K562 (cell line): ENCODE measurements around the gene RPE65. TPM values are rescaled to one million over a fixed set of nuclear protein-coding genes. Genes with fewer than 3 reads are reported as not detected.

Source experiments
- HDAC1 ChIP-seq, 2 experiments: fragments of 450-650 bp; IDR thresholded peaks; 2 replicates each; pipeline ENCODE4 v1.6.1; 2016 to 2017; ENCODE audit warnings: inconsistent platforms in 1 of 2, mild to moderate bottlenecking in 1 of 2, moderate library complexity in 1 of 2
- ZNF316 ChIP-seq: fragments of 450-650 bp; IDR thresholded peaks from 2 replicates; pipeline ENCODE4 v1.6.1; 2016
- ZNF79 ChIP-seq: fragments of 250-450 bp; sonication (Bioruptor Pico); IDR thresholded peaks from 2 replicates; pipeline ENCODE4 v1.4.0; 2020; ENCODE audit warnings: low read depth, mild to moderate bottlenecking, moderate library complexity
- polyA plus RNA-seq, 8 experiments: library from polyadenylated mRNA; depleted of rRNA in 4 of 8; stranded (reverse) in 5 of 8; unstranded in 3 of 8; fragments of >200 nt; fragmentation: Nextera tagmentation in 2 of 8; fragmentation: Illumina TruSeq in 1 of 8; extraction: Ambion mirVana in 2 of 8; extraction: Trizol in 1 of 8; gene quantifications; 2 replicates each; pipeline versions ENCODE4 v1.2.1 to v1.2.3, GENCODE V29; 2011 to 2014; ENCODE audit warnings: inconsistent platforms in 1 of 8, missing spikeins in 1 of 8
- small RNA-seq: library from RNA; depleted of rRNA; stranded (forward); fragments of <200 nt; gene quantifications from one replicate; pipeline ENCODE3, GENCODE V24; 2014
- total RNA-seq, 7 experiments: library from RNA; depleted of rRNA in 6 of 7; stranded (reverse); fragments of >200 nt in 6 of 7; fragmentation: Illumina TruSeq in 2 of 7; extraction: Trizol in 2 of 7; gene quantifications; 2 replicates each; pipeline versions ENCODE4 v1.2.1 to v1.2.3, GENCODE V29; 2011 to 2021; ENCODE audit warnings: low replicate concordance in 1 of 7
- TF ChIP-seq, protein P1 (sequence below): sonication (generic); formaldehyde crosslinking; IDR thresholded peaks from 2 replicates; pipeline ENCODE4 v1.8.0; 2022; ENCODE audit warnings: missing genetic modification reagents, mild to moderate bottlenecking, borderline replicate concordance

Gene RPE65
- total and polyA plus RNA-seq, 9 of the 15 experiments (the other 6 are each of a cell fraction or from before 2014, with no cell fraction given), result 0.14 TPM; not detected in 8

DNA sequence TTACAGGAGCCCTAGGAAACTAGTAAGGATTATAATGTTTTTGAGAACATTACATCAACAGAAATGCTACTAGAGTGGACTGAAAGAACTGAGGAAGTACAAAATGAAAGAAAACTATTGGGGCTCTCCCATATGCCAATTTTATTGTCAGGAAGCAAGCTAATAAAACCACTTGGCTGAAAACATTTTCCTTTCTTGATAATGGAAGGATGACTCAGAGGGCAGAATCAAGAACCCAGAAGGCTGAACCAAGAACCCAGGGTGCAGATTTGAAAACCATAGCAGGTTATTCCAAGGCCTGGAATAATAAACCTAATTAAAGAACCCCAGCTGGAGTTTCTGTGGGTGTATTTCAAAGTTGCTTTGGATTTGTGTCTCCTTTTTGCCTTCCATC is 70.7 kb downstream of the RPE65 start (continued):
- TF ChIP-seq, protein P1, sequence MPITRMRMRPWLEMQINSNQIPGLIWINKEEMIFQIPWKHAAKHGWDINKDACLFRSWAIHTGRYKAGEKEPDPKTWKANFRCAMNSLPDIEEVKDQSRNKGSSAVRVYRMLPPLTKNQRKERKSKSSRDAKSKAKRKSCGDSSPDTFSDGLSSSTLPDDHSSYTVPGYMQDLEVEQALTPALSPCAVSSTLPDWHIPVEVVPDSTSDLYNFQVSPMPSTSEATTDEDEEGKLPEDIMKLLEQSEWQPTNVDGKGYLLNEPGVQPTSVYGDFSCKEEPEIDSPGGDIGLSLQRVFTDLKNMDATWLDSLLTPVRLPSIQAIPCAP, result no peak
- TF ChIP-seq ZNF79 (CRISPR knock-in tag) (no peak), HDAC1 (IDR thresholded peaks at IDR 0.05) (no peak), ZNF316 (no peak)

Small RNA genes within 50 kb of the gene (small RNA-seq; reads per million reads assigned to genes)
- not detected for gene AL139413.1

Other genes with a start within 250 kb of the RPE65 start
- not detected in 2 replicates for gene WLS, start 217.4 kb downstream of the RPE65 start, total RNA-seq (2014; rRNA removed)
- not detected in 2 replicates for gene WLS, start 217.4 kb downstream of the RPE65 start, total RNA-seq (2014; rRNA removed; fragmentation: Illumina TruSeq; extraction: Trizol)
- gene WLS, start 217.4 kb downstream of the RPE65 start, total RNA-seq (2015; rRNA removed; fragmentation: Illumina TruSeq; extraction: Trizol), result not detected in 2 replicates
- gene WLS, start 217.4 kb downstream of the RPE65 start, total RNA-seq (2021), result 0.47 and 0.56 TPM in 2 replicates
- not detected in 2 replicates for gene WLS, start 217.4 kb downstream of the RPE65 start, polyA plus RNA-seq (2011; rRNA removed)
- gene WLS, start 217.4 kb downstream of the RPE65 start, polyA plus RNA-seq (2014; fragmentation: Illumina TruSeq; extraction: Trizol), result not detected in 2 replicates
- not detected for gene WLS, start 217.4 kb downstream of the RPE65 start, polyA plus RNA-seq (2014; fragmentation: Nextera tagmentation; extraction: Ambion mirVana)
- gene WLS, start 217.4 kb downstream of the RPE65 start, polyA plus RNA-seq (2014; rRNA removed), result not detected in 2 replicates
- 13.3 and 17.8 TPM in 2 replicates for gene DEPDC1, start 47.1 kb upstream of the RPE65 start, total RNA-seq (2014; rRNA removed)
- 28.3 and 35.2 TPM in 2 replicates for gene DEPDC1, start 47.1 kb upstream of the RPE65 start, total RNA-seq (2014; rRNA removed; fragmentation: Illumina TruSeq; extraction: Trizol)
- gene DEPDC1, start 47.1 kb upstream of the RPE65 start, total RNA-seq (2015; rRNA removed; fragmentation: Illumina TruSeq; extraction: Trizol), result 19.3 and 22.8 TPM in 2 replicates
- 24.0 and 25.2 TPM in 2 replicates for gene DEPDC1, start 47.1 kb upstream of the RPE65 start, total RNA-seq (2021)
- 15.2 and 16.6 TPM in 2 replicates for gene DEPDC1, start 47.1 kb upstream of the RPE65 start, polyA plus RNA-seq (2011; rRNA removed)
- 20.4 and 25.7 TPM in 2 replicates for gene DEPDC1, start 47.1 kb upstream of the RPE65 start, polyA plus RNA-seq (2014; fragmentation: Illumina TruSeq; extraction: Trizol)
- 10 to 100 TPM in 1 of 2 experiments, 1 to 10 TPM in 1; 9.9 to 14.3 TPM for gene DEPDC1, start 47.1 kb upstream of the RPE65 start, polyA plus RNA-seq (2014; fragmentation: Nextera tagmentation; extraction: Ambion mirVana)
- gene DEPDC1, start 47.1 kb upstream of the RPE65 start, polyA plus RNA-seq (2014; rRNA removed), result 9.4 and 12.1 TPM in 2 replicates